PC-9 (cell line): ENCODE measurements around the gene STRIP2.

Experiments used
- CTCF ChIP-seq: fragments of 200-600 bp; sonication (generic); conservative IDR thresholded peaks from 2 replicates; pipeline ENCODE4 v1.6.1; 2017; ENCODE audit warnings: mixed run types, antibody characterized with exemption, mild to moderate bottlenecking, moderate library complexity
- EZH2 ChIP-seq: fragments of 200-600 bp; sonication (generic); IDR thresholded peaks from 2 replicates; pipeline ENCODE4 v1.8.0; 2017; ENCODE audit warnings: antibody characterized with exemption, low read depth

GRCh38 chr7:129385598-129385997 lies 48.6 kb upstream of the STRIP2 start:
- TF ChIP-seq CTCF (no peak), EZH2 (no peak)
